ENCODE data around the gene FNIP2.
A peak's percentile ranks its signal among the peaks of the same experiment; 100 is the strongest.

DNA sequence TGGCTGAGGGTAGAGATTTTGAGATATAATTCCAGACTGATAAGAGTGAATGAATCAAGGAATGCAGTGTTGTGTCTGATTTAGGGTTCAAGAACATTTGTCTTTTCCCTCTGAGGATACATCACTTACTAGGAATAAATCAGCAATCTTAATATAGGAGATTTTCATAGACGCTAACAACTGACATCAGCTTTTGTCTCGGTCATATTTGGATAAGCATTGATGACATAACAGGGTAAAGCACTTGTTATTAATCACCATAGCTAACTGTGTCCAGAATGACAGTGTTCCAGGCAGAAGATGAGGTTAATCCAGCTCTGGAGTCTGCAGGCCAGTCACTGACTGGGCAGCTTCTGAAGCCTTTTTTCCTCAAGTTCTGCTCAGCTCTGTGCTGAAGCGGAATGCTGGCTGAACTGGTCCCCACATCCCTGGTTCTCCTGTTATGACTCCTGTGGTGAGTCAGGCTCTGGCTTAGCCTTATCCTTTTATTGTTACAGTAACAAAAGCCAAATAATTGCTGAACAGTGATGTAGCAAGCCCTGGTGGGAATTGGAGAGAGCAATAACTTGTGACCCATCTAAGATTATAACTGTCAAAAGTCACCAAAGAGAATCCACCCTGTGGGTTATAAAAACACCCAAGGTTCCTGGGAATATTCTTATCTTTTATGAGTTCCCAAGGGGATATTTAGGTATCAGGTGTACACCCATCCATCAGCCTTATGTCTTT, 41.8 kb downstream of the FNIP2 start:
- no peak for TF ChIP-seq CTCF (IDR thresholded peaks at IDR 0.05)
- TF ChIP-seq JUND (IDR thresholded peaks at IDR 0.05) = peak; percentile 60
- TF ChIP-seq, protein P1, sequence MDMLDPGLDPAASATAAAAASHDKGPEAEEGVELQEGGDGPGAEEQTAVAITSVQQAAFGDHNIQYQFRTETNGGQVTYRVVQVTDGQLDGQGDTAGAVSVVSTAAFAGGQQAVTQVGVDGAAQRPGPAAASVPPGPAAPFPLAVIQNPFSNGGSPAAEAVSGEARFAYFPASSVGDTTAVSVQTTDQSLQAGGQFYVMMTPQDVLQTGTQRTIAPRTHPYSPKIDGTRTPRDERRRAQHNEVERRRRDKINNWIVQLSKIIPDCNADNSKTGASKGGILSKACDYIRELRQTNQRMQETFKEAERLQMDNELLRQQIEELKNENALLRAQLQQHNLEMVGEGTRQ (IDR thresholded peaks at IDR 0.05; ENCODE audit: borderline replicate concordance, low read depth, low read length) = no peak
- TF ChIP-seq REST (IDR thresholded peaks at IDR 0.05; ENCODE audit: low read depth, low read length) = peak; percentile 64
- TF ChIP-seq EZH2phosphoT487 (IDR thresholded peaks at IDR 0.05; ENCODE audit: borderline replicate concordance, low read depth) = no peak
- TF ChIP-seq NRF1 (IDR thresholded peaks at IDR 0.05; ENCODE audit: low read depth, low read length) = no peak
- peak; percentile 57 for TF ChIP-seq PBX3 (IDR thresholded peaks at IDR 0.05)
- no peak for TF ChIP-seq RAD21 (IDR thresholded peaks at IDR 0.05; ENCODE audit: low read length)
- no peak for TF ChIP-seq CHD2 (IDR thresholded peaks at IDR 0.05; ENCODE audit: low read length, partially characterized antibody)
- 0 out of 2 replicates have a peak, but pooled peaks have one; percentile 3 for TF ChIP-seq SMC3 (IDR thresholded peaks at IDR 0.05; ENCODE audit: low read depth, low read length)
- TF ChIP-seq POLR2AphosphoS5 (IDR thresholded peaks at IDR 0.05; ENCODE audit: low read depth, low read length) = no peak
- 0 out of 2 replicates have a peak, but pooled peaks have one; percentile 12 for TF ChIP-seq YY1 (IDR thresholded peaks at IDR 0.05; ENCODE audit: low read depth)
- TF ChIP-seq EP300 (IDR thresholded peaks at IDR 0.05; ENCODE audit: borderline replicate concordance in 1 of 2, low read depth in 1 of 2, low read length in 1 of 2) = 0 out of 4 replicates have a peak, but pooled peaks of 1 of the 2 experiments have one; percentile 10
- TF ChIP-seq, protein P2, sequence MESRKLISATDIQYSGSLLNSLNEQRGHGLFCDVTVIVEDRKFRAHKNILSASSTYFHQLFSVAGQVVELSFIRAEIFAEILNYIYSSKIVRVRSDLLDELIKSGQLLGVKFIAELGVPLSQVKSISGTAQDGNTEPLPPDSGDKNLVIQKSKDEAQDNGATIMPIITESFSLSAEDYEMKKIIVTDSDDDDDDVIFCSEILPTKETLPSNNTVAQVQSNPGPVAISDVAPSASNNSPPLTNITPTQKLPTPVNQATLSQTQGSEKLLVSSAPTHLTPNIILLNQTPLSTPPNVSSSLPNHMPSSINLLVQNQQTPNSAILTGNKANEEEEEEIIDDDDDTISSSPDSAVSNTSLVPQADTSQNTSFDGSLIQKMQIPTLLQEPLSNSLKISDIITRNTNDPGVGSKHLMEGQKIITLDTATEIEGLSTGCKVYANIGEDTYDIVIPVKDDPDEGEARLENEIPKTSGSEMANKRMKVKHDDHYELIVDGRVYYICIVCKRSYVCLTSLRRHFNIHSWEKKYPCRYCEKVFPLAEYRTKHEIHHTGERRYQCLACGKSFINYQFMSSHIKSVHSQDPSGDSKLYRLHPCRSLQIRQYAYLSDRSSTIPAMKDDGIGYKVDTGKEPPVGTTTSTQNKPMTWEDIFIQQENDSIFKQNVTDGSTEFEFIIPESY (IDR thresholded peaks at IDR 0.05; ENCODE audit: borderline replicate concordance, low read depth) = no peak

Measured in SK-N-SH (cell line).